ENCODE measurements around the gene NR2C2.

- TF ChIP-seq CTCF (IDR thresholded peaks at IDR 0.05; ENCODE audit: low read depth, low read length, missing input control) (no peak), RAD21 (IDR thresholded peaks at IDR 0.05) (peak in 1 of 2 donors; percentile 14)
Observed at GRCh38 chr3:15049584-15049983, 102.2 kb downstream of the NR2C2 start.
